HG02870 (cell line): ENCODE data around the gene GLB1L3.
"Not testable (repeated sequence)": the region's sequence is repeated elsewhere in the genome, so short reads cannot be mapped to it uniquely, and the experiment has no call there.

Experiments
- ATAC-seq: cut with Tn5 transposase; IDR thresholded peaks from one replicate; pipeline ENCODE4 v1.9.1; 2021; ENCODE audit warnings: mild to moderate bottlenecking, moderate library complexity; ENCODE audit not compliant: unreplicated experiment

Gene GLB1L3

GRCh38 chr11:134312807-134313206 is 36.6 kb downstream of the GLB1L3 start:
- no peak for ATAC-seq

GRCh38 chr11:134313379-134313778 is 37.2 kb downstream of the GLB1L3 start:
- no peak for ATAC-seq

GRCh38 chr11:134313821-134314607 is 37.8 kb downstream of the GLB1L3 start:
- ATAC-seq = no peak

- no peak for ATAC-seq
These were observed 40.9 kb downstream of the GLB1L3 start for GRCh38 chr11:134317103-134317502.

GRCh38 chr11:134321373-134321772 is 45.2 kb downstream of the GLB1L3 start:
- not testable (repeated sequence) for ATAC-seq

GRCh38 chr11:134322553-134322952 is 46.4 kb downstream of the GLB1L3 start:
- no peak for ATAC-seq

- ATAC-seq = no peak
These were observed 52.3 kb downstream of the GLB1L3 start for GRCh38 chr11:134328433-134328832.

- no peak for ATAC-seq
These were observed 54.6 kb downstream of the GLB1L3 start for GRCh38 chr11:134330611-134331353.

GRCh38 chr11:134331354-134332188 is 55.4 kb downstream of the GLB1L3 start, which contains the start of gene GLB1L2:
TSS of gene GLB1L2 (plus strand) at chr11:134331988. CDS start at chr11:134332062, 74 bp downstream.
- ATAC-seq = peak; percentile 89

GRCh38 chr11:134332189-134332631 is 56.0 kb downstream of the GLB1L3 start:
- ATAC-seq = peak; percentile 14

- no peak for ATAC-seq
These were observed 56.6 kb downstream of the GLB1L3 start for GRCh38 chr11:134332782-134333181.

GRCh38 chr11:134333312-134333711 is 57.1 kb downstream of the GLB1L3 start:
- no peak for ATAC-seq

- no peak for ATAC-seq
These were observed 57.8 kb downstream of the GLB1L3 start for GRCh38 chr11:134333946-134334345.

GRCh38 chr11:134334796-134335571 is 58.8 kb downstream of the GLB1L3 start:
- no peak for ATAC-seq

GRCh38 chr11:134337051-134337450 is 60.9 kb downstream of the GLB1L3 start:
- ATAC-seq = no peak

GRCh38 chr11:134338068-134338467 is 61.9 kb downstream of the GLB1L3 start:
- ATAC-seq = no peak

- ATAC-seq = no peak
These were observed 62.5 kb downstream of the GLB1L3 start for GRCh38 chr11:134338654-134339053.

- ATAC-seq = no peak
These were observed 63.6 kb downstream of the GLB1L3 start for GRCh38 chr11:134339756-134340155.

GRCh38 chr11:134340354-134340964 is 64.3 kb downstream of the GLB1L3 start:
- ATAC-seq = no peak
